Retinal pigment epithelial cell (primary cell): ENCODE results near the gene STAM2.
"Not testable (repeated sequence)": the region's sequence is repeated elsewhere in the genome, so short reads cannot be mapped to it uniquely, and the experiment has no call there.

ENCODE experiments used
- DNase-seq: peaks from one replicate; pipeline ENCODE4 v3.0.0-alpha.2; 2010; ENCODE audit warnings: low read depth
- H3K4me3 ChIP-seq: 2 replicates; pipeline ENCODE4 v1.5.1; 2011; ENCODE audit warnings: mild to moderate bottlenecking, low read length, control low read depth, moderate library complexity
- CTCF ChIP-seq: conservative IDR thresholded peaks from 2 replicates; pipeline ENCODE4 v1.5.1; 2011; ENCODE audit warnings: low read depth, low read length, control low read depth, inconsistent platforms

The STAM2 gene

GRCh38 chr2:152122161-152122560, 53.4 kb downstream of the STAM2 start:
- no peak for TF ChIP-seq CTCF
- no peak overlapping the region for H3K4me3 ChIP-seq
- DNase-seq: no peak

- no peak overlapping the region for H3K4me3 ChIP-seq
- no peak for DNase-seq
- TF ChIP-seq CTCF: no peak
Measured at GRCh38 chr2:152120430-152120829, 55.1 kb downstream of the STAM2 start.

GRCh38 chr2:152115952-152116351, 59.6 kb downstream of the STAM2 start:
- no peak overlapping the region for H3K4me3 ChIP-seq
- no peak for DNase-seq

GRCh38 chr2:152114366-152114765, 61.2 kb downstream of the STAM2 start:
- TF ChIP-seq CTCF: no peak

More at GRCh38 chr2:152115952-152116351, 59.6 kb downstream of the STAM2 start:
- TF ChIP-seq CTCF: peak; percentile 34

GRCh38 chr2:152107140-152107539, 68.4 kb downstream of the STAM2 start:
- not testable (repeated sequence) for H3K4me3 ChIP-seq, DNase-seq

More at GRCh38 chr2:152114366-152114765, 61.2 kb downstream of the STAM2 start:
- H3K4me3 ChIP-seq: no peak overlapping the region
- DNase-seq: no peak

- no peak for TF ChIP-seq CTCF
- no peak overlapping the region for H3K4me3 ChIP-seq
- DNase-seq: no peak
Measured at GRCh38 chr2:152106464-152106863, 69.1 kb downstream of the STAM2 start.

GRCh38 chr2:152103271-152103670, 72.3 kb downstream of the STAM2 start:
- H3K4me3 ChIP-seq: no peak overlapping the region
- no peak for TF ChIP-seq CTCF
- no peak for DNase-seq

GRCh38 chr2:152100961-152101360, 74.6 kb downstream of the STAM2 start:
- TF ChIP-seq CTCF: no peak

More at GRCh38 chr2:152100961-152101360, 74.6 kb downstream of the STAM2 start:
- no peak overlapping the region for H3K4me3 ChIP-seq
- DNase-seq: no peak
